ENCODE data around the gene TENM4. TPM values are rescaled to one million over a fixed set of nuclear protein-coding genes. Genes with fewer than 3 reads are reported as not detected.

The TENM4 gene
- total and polyA plus RNA-seq, 2 of the 8 experiments (the other 6 are each of a cell fraction or from before 2014, with no cell fraction given): 3.5 to 7.2 TPM

DNA sequence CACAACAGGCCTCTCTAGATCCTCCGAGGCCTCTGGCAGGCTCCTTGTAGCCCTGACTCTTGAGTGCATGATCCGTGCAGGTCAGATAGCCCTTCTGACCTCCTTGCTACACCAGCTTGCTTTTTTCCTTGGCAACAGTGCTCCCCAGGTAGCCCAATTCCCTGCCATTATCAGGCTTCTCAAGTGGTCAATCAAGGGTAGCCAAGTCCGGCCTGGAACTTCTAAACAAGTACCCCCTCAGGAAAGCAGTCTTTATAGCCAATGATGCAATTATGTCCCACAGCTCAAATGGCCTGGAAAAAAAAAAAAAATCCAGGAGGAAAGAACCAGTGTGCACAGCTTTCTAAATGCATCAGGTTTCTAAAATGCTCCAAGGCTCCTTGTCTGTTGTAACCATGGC is 59.8 kb downstream of the TENM4 start:
- ChIA-PET CTCF (ENCODE audit: partially characterized antibody) (no interaction called here), POLR2A (ENCODE audit: partially characterized antibody) (no interaction called here)
- H3K4me3 ChIP-seq (ENCODE audit: extremely low read depth in 1 of 4, insufficient read depth in 2 of 4, low read depth in 3 of 4, low read length in 4 of 4): no peak overlapping the region
- no peak overlapping the region for H3K14ac ChIP-seq (ENCODE audit: insufficient read length)
- no peak overlapping the region for H2AK5ac ChIP-seq (ENCODE audit: low read depth, low read length)
- no peak overlapping the region for H3K4ac ChIP-seq (replicated peaks; ENCODE audit: insufficient read length, low read depth, low read length)
- no peak overlapping the region for H2AFZ ChIP-seq (ENCODE audit: low read length)
- no peak overlapping the region for H3K9ac ChIP-seq (replicated peaks in 1 of 4; ENCODE audit: extremely low read depth in 1 of 4, low read depth in 3 of 4, low read length in 3 of 4)
- H3K36me3 ChIP-seq (ENCODE audit: control insufficient read depth in 2 of 4, insufficient read depth in 4 of 4, low read length in 3 of 4): no peaks in the 10 kb centered on the region
- H3K4me1 ChIP-seq (replicated peaks in 1 of 4; ENCODE audit: control insufficient read depth in 3 of 4, insufficient read depth in 4 of 4, low read length in 3 of 4): peaks cover 0 to 12% (median 5%) of the 10 kb centered on the region in 4 experiments; a peak in 4 of 7 replicates
- DNase-seq (ENCODE audit: low read depth in 1 of 2, low spot score in 2 of 2): no peak
- H3K79me2 ChIP-seq (ENCODE audit: control insufficient read depth in 1 of 2, insufficient read depth in 2 of 2, low read length in 2 of 2): no peaks in the 10 kb centered on the region
- peaks cover 4% of the 10 kb centered on the region in 2 experiments; a peak in 1 of 4 replicates for H3K9me3 ChIP-seq (ENCODE audit: insufficient read depth in 2 of 2, low read depth in 1 of 2, low read length in 1 of 2)
- no peaks in the 10 kb centered on the region for H3K27me3 ChIP-seq (replicated peaks in 1 of 4; ENCODE audit: control insufficient read depth in 3 of 4, extremely low read depth in 1 of 4, insufficient read depth in 3 of 4, low read length in 3 of 4)
- FAIRE-seq: no peak
- H3K18ac ChIP-seq (ENCODE audit: extremely low read depth, low read length): no peak overlapping the region
- WGBS, 2 experiments (ENCODE audit: extremely low coverage in 1 of 2, insufficient coverage in 1 of 2, insufficient read length in 1 of 2, insufficient replicate concordance in 2 of 2, low coverage in 1 of 2, low lambda C conversion rate in 2 of 2, missing lambda C conversion rate in 1 of 2): 58% methylated on average over 3 of the region's 3 CpGs; no CpG with 5 or more reads in 1 of the 2 experiments
- H3K27ac ChIP-seq (ENCODE audit: low read depth, low read length): no peak overlapping the region
- H3K56ac ChIP-seq (replicated peaks; ENCODE audit: insufficient read length, low read depth, low read length): no peak overlapping the region
- no peak overlapping the region for H2BK120ac ChIP-seq (replicated peaks; ENCODE audit: low read depth, low read length)
- no peak overlapping the region for H4K8ac ChIP-seq (ENCODE audit: extremely low read depth, insufficient read depth, low read length)
- H2BK20ac ChIP-seq (ENCODE audit: low read length): no peak overlapping the region
- H3K23ac ChIP-seq (ENCODE audit: insufficient read length): no peak overlapping the region
- H4K91ac ChIP-seq (replicated peaks; ENCODE audit: insufficient read length, low read length): no peak overlapping the region
- no peak overlapping the region for H2BK5ac ChIP-seq (ENCODE audit: low read depth, low read length)
- no peak overlapping the region for H3K4me2 ChIP-seq (ENCODE audit: insufficient read depth in 1 of 2, low read depth in 2 of 2, low read length in 2 of 2)
- H3K23me2 ChIP-seq (ENCODE audit: low read depth, low read length): no peaks in the 10 kb centered on the region; the same call in 1 of the 2 replicates
- H3K79me1 ChIP-seq (ENCODE audit: low read depth, low read length): no peaks in the 10 kb centered on the region; the same call in none of the 2 replicates
- H4K5ac ChIP-seq (ENCODE audit: insufficient read length, low read depth, low read length): no peak overlapping the region
- no peak overlapping the region for H2BK12ac ChIP-seq (ENCODE audit: low read depth, low read length)
- H2BK15ac ChIP-seq (ENCODE audit: low read length): no peak overlapping the region
- no peaks in the 10 kb centered on the region for H4K20me1 ChIP-seq (replicated peaks in 1 of 2; ENCODE audit: control insufficient read depth in 1 of 2, insufficient read depth in 2 of 2, low read length in 2 of 2)
- no peak for TF ChIP-seq BCL11A (IDR thresholded peaks at IDR 0.05; ENCODE audit: low read depth in 2 of 2, low read length in 2 of 2)
- no peak for TF ChIP-seq HDAC6 (IDR thresholded peaks at IDR 0.05; ENCODE audit: low read depth, low read length)
- TF ChIP-seq RBBP5 (IDR thresholded peaks at IDR 0.05; ENCODE audit: borderline replicate concordance, low read depth, low read length): no peak
- no peak for TF ChIP-seq JUND (IDR thresholded peaks at IDR 0.05; ENCODE audit: low read length)
- TF ChIP-seq CHD1 (IDR thresholded peaks at IDR 0.05; ENCODE audit: low read depth, low read length): no peak
- TF ChIP-seq RNF2 (IDR thresholded peaks at IDR 0.05; ENCODE audit: borderline replicate concordance, low read depth, low read length, missing control alignments, poor library complexity, severe bottlenecking): no peak
- TF ChIP-seq GABPA (IDR thresholded peaks at IDR 0.05; ENCODE audit: borderline replicate concordance, insufficient read depth, low read length): no peak
- TF ChIP-seq, protein P1, sequence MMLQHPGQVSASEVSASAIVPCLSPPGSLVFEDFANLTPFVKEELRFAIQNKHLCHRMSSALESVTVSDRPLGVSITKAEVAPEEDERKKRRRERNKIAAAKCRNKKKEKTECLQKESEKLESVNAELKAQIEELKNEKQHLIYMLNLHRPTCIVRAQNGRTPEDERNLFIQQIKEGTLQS (IDR thresholded peaks at IDR 0.05; ENCODE audit: insufficient read depth, low read depth, low read length): no peak
- no peak for TF ChIP-seq SIN3A (conservative IDR thresholded peaks at IDR 0.05 in 1 of 2, IDR thresholded peaks at IDR 0.05 in 1 of 2; ENCODE audit: low read depth in 1 of 2, low read length in 2 of 2)
- no peak for TF ChIP-seq NANOG (IDR thresholded peaks at IDR 0.05; ENCODE audit: insufficient read depth, low read depth, low read length, poor library complexity, severe bottlenecking)
- TF ChIP-seq TCF12 (IDR thresholded peaks at IDR 0.05; ENCODE audit: low read depth, low read length): no peak
- TF ChIP-seq ASH2L (IDR thresholded peaks at IDR 0.05; ENCODE audit: low read length): no peak
- no peak for TF ChIP-seq TEAD4 (IDR thresholded peaks at IDR 0.05; ENCODE audit: low read depth, low read length)
- TF ChIP-seq CHD2 (IDR thresholded peaks at IDR 0.05; ENCODE audit: low read length): no peak
